Colonic mucosa (tissue), 4 donors: ENCODE data around the gene TET1. TPM values are rescaled to one million over a fixed set of nuclear protein-coding genes. Genes with fewer than 3 reads are reported as not detected.
"Not testable (repeated sequence)": the region's sequence is repeated elsewhere in the genome, so short reads cannot be mapped to it uniquely, and the experiment has no call there.

ENCODE experiments used
- DNase-seq: peaks from one replicate; pipeline ENCODE4 v3.0.0-alpha.2; 2020
- H3K27ac ChIP-seq: fragments of 200-600 bp; one replicate; pipeline ENCODE4 v1.8.0; 2021
- H3K27me3 ChIP-seq: fragments of 200-600 bp; one replicate; pipeline ENCODE4 v1.8.0; 2021
- H3K36me3 ChIP-seq: fragments of 200-600 bp; one replicate; pipeline ENCODE4 v1.8.0; 2021
- H3K4me1 ChIP-seq: fragments of 200-600 bp; one replicate; pipeline ENCODE4 v1.8.0; 2021; ENCODE audit warnings: mild to moderate bottlenecking
- H3K4me3 ChIP-seq: fragments of 200-600 bp; one replicate; pipeline ENCODE4 v1.8.0; 2021
- H3K9ac ChIP-seq, 2 donors: one replicate each; pipeline ENCODE4 v1.7.0; 2013; ENCODE audit warnings: control low read depth in 2 of 2, low read depth in 2 of 2, low read length in 2 of 2
- H3K9me3 ChIP-seq: fragments of 200-600 bp; one replicate; pipeline ENCODE4 v1.8.0; 2021
- intact Hi-C: fragments of 100-400 bp; cut with DNase I; formaldehyde crosslinking; loops from one replicate; pipeline ENCODE4 v1.14.1; 2022
- total RNA-seq, 2 donors: library from RNA; stranded (reverse); fragmentation: NEBNext Ultra II Directional in 1 of 2; extraction: Animal tissue kit (Norgen Biotek cat#: 25700) in 1 of 2; gene quantifications; one replicate each; pipeline ENCODE4 v1.2.1, GENCODE V29; 2021
- TF ChIP-seq, protein P1 (sequence below): fragments of 200-600 bp; IDR thresholded peaks from one replicate; pipeline ENCODE4 v1.8.0; 2022; ENCODE audit warnings: antibody characterized with exemption, mild to moderate bottlenecking
- donor health status: healthy.
- donor health status: DM: no; HTN: no; CAD: no.
- donor health status: DM: no; HTN: no; CAD: no.

The TET1 gene
- total RNA-seq, 2 donors from 2014 or later, result 0.57 to 1.1 TPM

GRCh38 chr10:68604441-68604840 is 44.3 kb downstream of the TET1 start:
- Histone ChIP-seq H3K4me3 (no peak overlapping the region), H3K4me1 (no peaks in the 10 kb centered on the region), H3K9me3 (no peaks in the 10 kb centered on the region), H3K36me3 (no peaks in the 10 kb centered on the region), H3K27me3 (no peaks in the 10 kb centered on the region), H3K9ac (no peak overlapping the region), H3K27ac (no peak overlapping the region)
- intact Hi-C loops, result no loop called here
- DNase-seq, result no peak
- TF ChIP-seq, protein P1, sequence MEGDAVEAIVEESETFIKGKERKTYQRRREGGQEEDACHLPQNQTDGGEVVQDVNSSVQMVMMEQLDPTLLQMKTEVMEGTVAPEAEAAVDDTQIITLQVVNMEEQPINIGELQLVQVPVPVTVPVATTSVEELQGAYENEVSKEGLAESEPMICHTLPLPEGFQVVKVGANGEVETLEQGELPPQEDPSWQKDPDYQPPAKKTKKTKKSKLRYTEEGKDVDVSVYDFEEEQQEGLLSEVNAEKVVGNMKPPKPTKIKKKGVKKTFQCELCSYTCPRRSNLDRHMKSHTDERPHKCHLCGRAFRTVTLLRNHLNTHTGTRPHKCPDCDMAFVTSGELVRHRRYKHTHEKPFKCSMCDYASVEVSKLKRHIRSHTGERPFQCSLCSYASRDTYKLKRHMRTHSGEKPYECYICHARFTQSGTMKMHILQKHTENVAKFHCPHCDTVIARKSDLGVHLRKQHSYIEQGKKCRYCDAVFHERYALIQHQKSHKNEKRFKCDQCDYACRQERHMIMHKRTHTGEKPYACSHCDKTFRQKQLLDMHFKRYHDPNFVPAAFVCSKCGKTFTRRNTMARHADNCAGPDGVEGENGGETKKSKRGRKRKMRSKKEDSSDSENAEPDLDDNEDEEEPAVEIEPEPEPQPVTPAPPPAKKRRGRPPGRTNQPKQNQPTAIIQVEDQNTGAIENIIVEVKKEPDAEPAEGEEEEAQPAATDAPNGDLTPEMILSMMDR, result no peak

DNA sequence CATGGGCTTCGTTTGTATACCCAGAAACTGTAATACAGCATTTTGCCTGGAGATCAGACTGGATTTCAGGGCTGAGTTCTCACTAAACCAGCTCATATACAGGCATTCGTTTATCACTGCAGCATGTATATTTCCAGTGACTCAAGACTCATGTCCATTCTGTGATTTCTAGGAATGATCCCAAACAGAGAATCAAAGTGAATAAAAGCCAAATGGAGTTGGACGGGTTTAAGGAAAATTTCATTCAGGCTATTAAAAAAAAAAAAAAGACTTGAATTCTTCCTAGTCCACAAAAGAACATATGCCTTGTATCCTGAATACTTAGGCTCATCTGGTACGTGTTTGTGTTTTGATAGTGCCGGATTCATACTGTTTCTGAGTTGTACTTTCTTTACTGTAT is 46.8 kb downstream of the TET1 start:
- DNase-seq, result no peak
- Histone ChIP-seq H3K27me3 (no peaks in the 10 kb centered on the region), H3K9me3 (no peaks in the 10 kb centered on the region), H3K4me1 (no peaks in the 10 kb centered on the region), H3K27ac (no peak overlapping the region), H3K4me3 (no peak overlapping the region), H3K9ac (no peak overlapping the region), H3K36me3 (no peaks in the 10 kb centered on the region)
- intact Hi-C loops, result no loop called here
- TF ChIP-seq, protein P1, result no peak

DNA sequence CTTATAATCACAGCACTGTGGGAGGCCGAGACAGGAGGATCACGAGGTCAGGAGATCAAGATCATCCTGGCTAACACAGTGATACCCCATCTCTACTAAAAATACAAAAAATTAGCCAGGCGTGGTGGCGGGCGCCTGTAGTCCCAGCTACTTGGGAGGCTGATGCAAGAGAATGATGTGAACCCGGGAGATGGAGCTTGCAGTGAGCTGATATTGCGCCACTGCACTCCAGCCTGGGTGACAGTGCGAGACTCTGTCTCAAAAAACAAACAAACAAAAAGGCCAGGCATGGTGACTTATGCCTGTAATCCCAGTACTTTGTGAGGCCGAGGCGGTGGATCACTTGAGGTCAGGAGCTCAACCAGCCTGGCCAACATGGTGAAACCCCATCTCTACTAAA is 49.9 kb downstream of the TET1 start:
- H3K27me3 ChIP-seq, H3K4me1 ChIP-seq, DNase-seq, H3K9me3 ChIP-seq, H3K9ac ChIP-seq, intact Hi-C loops, H3K4me3 ChIP-seq, H3K36me3 ChIP-seq, H3K27ac ChIP-seq: not testable (repeated sequence)

DNA sequence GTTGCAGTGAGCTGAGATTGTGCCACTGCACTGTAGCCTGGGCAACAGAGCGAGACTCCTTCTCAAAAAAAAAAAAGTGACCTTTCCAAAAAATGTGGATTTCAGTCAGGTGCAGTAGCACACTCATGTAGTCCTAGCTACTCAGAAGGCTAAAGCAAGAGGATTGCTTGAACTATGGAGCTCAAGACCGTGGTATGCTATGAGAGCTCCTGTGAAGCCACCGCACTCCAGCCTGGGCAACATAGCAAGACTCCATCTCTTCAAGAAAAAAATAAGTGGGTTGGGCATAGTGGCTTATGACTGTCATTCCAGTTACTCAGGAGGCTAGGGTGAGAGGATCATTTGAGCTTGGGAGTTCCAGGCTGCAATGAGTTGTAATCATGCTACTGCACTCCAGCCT is 51.1 kb downstream of the TET1 start:
- Histone ChIP-seq H3K36me3 (no peaks in the 10 kb centered on the region), H3K4me3 (no peak overlapping the region), H3K27ac (no peak overlapping the region), H3K9me3 (no peaks in the 10 kb centered on the region), H3K9ac (no peak overlapping the region), H3K27me3 (no peaks in the 10 kb centered on the region), H3K4me1 (no peaks in the 10 kb centered on the region)
- intact Hi-C loops, result no loop called here
- DNase-seq, result no peak
- TF ChIP-seq, protein P1, result no peak

DNA sequence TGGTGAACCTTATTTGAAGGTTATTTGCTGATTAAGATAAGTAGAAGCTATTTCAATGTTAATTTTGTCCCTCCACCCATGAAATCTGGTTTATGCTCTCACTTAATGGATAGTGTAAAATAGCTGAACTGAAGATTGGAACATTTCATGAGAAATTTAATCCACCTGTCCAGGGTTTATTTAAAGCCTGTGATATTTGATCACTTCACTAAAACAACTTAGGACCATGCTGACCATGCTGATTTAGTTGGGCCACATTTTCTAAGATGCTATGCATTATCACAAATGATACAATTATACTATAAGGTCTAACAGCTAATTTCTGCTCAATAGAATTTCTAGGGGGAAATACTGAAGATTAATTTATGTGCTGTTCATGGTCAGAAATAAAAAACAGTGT is 53.8 kb downstream of the TET1 start:
- H3K4me1 ChIP-seq, H3K27me3 ChIP-seq, H3K9me3 ChIP-seq, intact Hi-C loops, H3K27ac ChIP-seq, H3K4me3 ChIP-seq, DNase-seq, H3K9ac ChIP-seq, H3K36me3 ChIP-seq: not testable (repeated sequence)

DNA sequence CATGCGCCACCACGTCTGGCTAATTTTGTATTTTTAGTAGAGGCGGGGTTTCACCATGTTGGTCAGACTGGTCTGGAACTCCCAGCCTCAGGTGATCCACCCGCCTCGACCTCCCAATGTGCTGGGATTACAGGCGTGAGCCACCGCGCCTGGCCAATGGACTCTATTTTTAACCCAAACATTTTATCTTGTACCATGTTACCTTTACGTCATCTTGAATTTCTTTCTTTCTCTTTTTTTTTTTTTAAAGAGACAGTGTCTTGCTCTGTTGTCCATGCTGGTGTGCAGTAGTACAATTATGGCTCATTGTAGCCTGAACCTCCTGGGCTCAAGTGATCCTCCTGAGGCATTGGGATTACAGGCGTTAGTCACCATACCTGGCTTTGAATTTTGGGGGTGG is 57.6 kb downstream of the TET1 start:
- not testable (repeated sequence) for H3K4me1 ChIP-seq

DNA sequence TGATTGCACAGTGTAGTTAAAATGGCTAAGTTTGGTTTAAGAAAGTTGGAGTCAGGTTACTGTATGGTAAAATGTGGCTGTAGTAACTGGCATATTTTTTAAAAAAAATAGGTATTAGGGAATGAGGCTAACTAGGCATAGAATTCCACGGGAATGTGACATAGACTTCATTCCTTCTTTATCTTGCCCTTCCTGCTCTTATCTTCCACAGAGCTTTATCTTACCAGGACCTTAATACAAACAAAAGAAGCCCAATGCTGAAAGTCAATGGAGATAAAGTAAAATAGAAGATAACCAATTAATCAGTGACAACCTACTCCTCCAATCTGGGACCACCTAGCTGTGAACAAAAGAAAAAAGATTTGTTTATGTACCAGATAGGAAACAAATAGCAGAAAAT is 58.1 kb downstream of the TET1 start:
- H3K4me1 ChIP-seq, result no peaks in the 10 kb centered on the region
- TF ChIP-seq, protein P1, result no peak
- no peaks in the 10 kb centered on the region for H3K27me3 ChIP-seq
- no peak overlapping the region for H3K27ac ChIP-seq
- no peaks in the 10 kb centered on the region for H3K36me3 ChIP-seq
- H3K9ac ChIP-seq, result no peak overlapping the region
- DNase-seq, result no peak
- no peaks in the 10 kb centered on the region for H3K9me3 ChIP-seq
- H3K4me3 ChIP-seq, result no peak overlapping the region
- intact Hi-C loops, result no loop called here

More for the DNA sequence above, 57.6 kb downstream of the TET1 start:
- H3K4me3 ChIP-seq, H3K27me3 ChIP-seq, H3K36me3 ChIP-seq, H3K9ac ChIP-seq, H3K9me3 ChIP-seq, intact Hi-C loops, DNase-seq, H3K27ac ChIP-seq: not testable (repeated sequence)
